Smooth muscle cell of the brain vasculature (primary cell): ENCODE measurements around the gene SGMS1.
"Not testable (repeated sequence)": the region's sequence is repeated elsewhere in the genome, so short reads cannot be mapped to it uniquely, and the experiment has no call there.

Source experiments
- DNase-seq: peaks from one replicate; pipeline ENCODE4 v3.0.0-alpha.2; 2012; ENCODE audit warnings: low read depth, low spot score

SGMS1 gene

GRCh38 chr10:50623663-50624412, at the start of gene SGMS1:
Gene SGMS1 (minus strand): TSS chr10:50623956. CDS start chr10:50344114, 279,842 bp downstream.
- peak; percentile 62 for DNase-seq

- DNase-seq: not testable (repeated sequence)
Measured at GRCh38 chr10:50672152-50672551, 48.4 kb upstream of the SGMS1 start.

- DNase-seq: not testable (repeated sequence)
Measured at GRCh38 chr10:50671645-50672044, 47.9 kb upstream of the SGMS1 start.

GRCh38 chr10:50669957-50670356, 46.2 kb upstream of the SGMS1 start:
- DNase-seq: not testable (repeated sequence)

- not testable (repeated sequence) for DNase-seq
Measured at GRCh38 chr10:50667353-50667752, 43.6 kb upstream of the SGMS1 start.

GRCh38 chr10:50662420-50662819, 38.7 kb upstream of the SGMS1 start:
- not testable (repeated sequence) for DNase-seq

GRCh38 chr10:50661563-50661962, 37.8 kb upstream of the SGMS1 start:
- DNase-seq: not testable (repeated sequence)

GRCh38 chr10:50659865-50660730, 36.3 kb upstream of the SGMS1 start:
- DNase-seq: not testable (repeated sequence)

- not testable (repeated sequence) for DNase-seq
Measured at GRCh38 chr10:50659016-50659864, 35.5 kb upstream of the SGMS1 start.

GRCh38 chr10:50658165-50658564, 34.4 kb upstream of the SGMS1 start:
- DNase-seq: no peak

GRCh38 chr10:50653758-50654157, 30.0 kb upstream of the SGMS1 start:
- no peak for DNase-seq

- no peak for DNase-seq
Measured at GRCh38 chr10:50653142-50653541, 29.4 kb upstream of the SGMS1 start.

GRCh38 chr10:50651808-50652207, 28.1 kb upstream of the SGMS1 start:
- no peak for DNase-seq

- no peak for DNase-seq
Measured at GRCh38 chr10:50650481-50650880, 26.7 kb upstream of the SGMS1 start.

GRCh38 chr10:50648935-50649227, 25.1 kb upstream of the SGMS1 start:
- DNase-seq: no peak

GRCh38 chr10:50648089-50648934, 24.6 kb upstream of the SGMS1 start:
- no peak for DNase-seq

GRCh38 chr10:50647350-50647749, 23.6 kb upstream of the SGMS1 start:
- DNase-seq: not testable (repeated sequence)

- no peak for DNase-seq
Measured at GRCh38 chr10:50645236-50645635, 21.5 kb upstream of the SGMS1 start.

- DNase-seq: no peak
Measured at GRCh38 chr10:50641626-50642025, 17.9 kb upstream of the SGMS1 start.

GRCh38 chr10:50640238-50640637, 16.5 kb upstream of the SGMS1 start:
- DNase-seq: no peak
